Sigmoid colon (tissue), 7 donors: ENCODE measurements around the gene TJP3. TPM values are rescaled to one million over a fixed set of nuclear protein-coding genes. Genes with fewer than 3 reads are reported as not detected.

ENCODE experiments used
- DNase-seq: peaks from one replicate; pipeline ENCODE4 v3.0.0-alpha.2; 2019
- H3K27ac ChIP-seq, 4 donors: fragments of 200-600 bp; sonication (generic); one replicate each; pipeline ENCODE4 v1.5.1; 2016 to 2019; ENCODE audit warnings: mild to moderate bottlenecking in 1 of 4
- H3K27me3 ChIP-seq, 3 donors: fragments of 200-600 bp; sonication (generic); one replicate each; pipeline ENCODE4 v1.5.1; 2019; ENCODE audit warnings: mild to moderate bottlenecking in 1 of 3
- H3K36me3 ChIP-seq, 4 donors: fragments of 200-600 bp; sonication (generic); one replicate each; pipeline ENCODE4 v1.5.1; 2016 to 2019
- H3K4me1 ChIP-seq, 4 donors: fragments of 200-600 bp; sonication (generic); one replicate each; pipeline ENCODE4 v1.5.1; 2017 to 2019
- H3K4me3 ChIP-seq, 4 donors: fragments of 200-600 bp; sonication (generic); one replicate each; pipeline ENCODE4 v1.5.1; 2017 to 2019; ENCODE audit warnings: mild to moderate bottlenecking in 2 of 4, moderate library complexity in 1 of 4
- H3K9me3 ChIP-seq, 4 donors: fragments of 200-600 bp in 3 of 4; sonication (generic) in 3 of 4; one replicate each; pipeline versions ENCODE4 v1.5.1 to v1.6.1; 2013 to 2019
- CTCF ChIP-seq, 4 experiments: fragments of 450-650 bp in 3 of 4; fragments of 200-600 bp in 1 of 4; IDR thresholded peaks; one replicate each; pipeline ENCODE4 v1.5.1; 2016 to 2019; ENCODE audit warnings: antibody characterized with exemption in 4 of 4, mild to moderate bottlenecking in 3 of 4, moderate library complexity in 2 of 4
- EP300 ChIP-seq, 4 donors: sonication (generic); formaldehyde crosslinking; IDR thresholded peaks; one replicate each; pipeline ENCODE4 v1.6.1; 2017; ENCODE audit warnings: antibody characterized with exemption in 4 of 4
- POLR2A ChIP-seq, 2 donors: fragments of 450-650 bp; IDR thresholded peaks; one replicate each; pipeline ENCODE4 v1.6.1; 2016; ENCODE audit warnings: antibody characterized with exemption in 2 of 2, mild to moderate bottlenecking in 2 of 2, moderate library complexity in 2 of 2
- POLR2AphosphoS5 ChIP-seq, 4 donors: sonication (generic); formaldehyde crosslinking; IDR thresholded peaks; one replicate each; pipeline ENCODE4 v1.6.1; 2017; ENCODE audit warnings: antibody characterized with exemption in 4 of 4
- WGBS, 2 donors: extraction: QIAGEN DNeasy Blood & Tissue Kit; methylation state at CpG; one replicate each; pipeline ENCODE4 v1.1.7; 2013; 5-methylcytosine and 5-hydroxymethylcytosine counted together
- intact Hi-C: fragments of 100-400 bp; cut with DNase I; formaldehyde crosslinking; loops from one replicate; pipeline ENCODE4 v1.15.1; 2023
- polyA plus RNA-seq, 3 donors: library from polyadenylated mRNA; stranded (reverse); fragments of 200-250 nt; gene quantifications; one replicate each; pipeline ENCODE4 v1.2.3, GENCODE V29; 2013
- total RNA-seq, 4 donors: library from RNA; depleted of rRNA; stranded (reverse); fragments of >200 nt; gene quantifications; one replicate each; pipeline ENCODE4 v1.1.0, GENCODE V29; 2016
- donor health status: healthy with polysubstance abuse.
- donor health status: Bipolar disorder and iron deficiency.
- donor health status: healthy.

Gene TJP3
- total and polyA plus RNA-seq, 7 donors = 0.33 to 245 (median 80.2) TPM; not detected in 1

GRCh38 chr19:3719868-3720267 lies 11.7 kb downstream of the TJP3 start:
- Histone ChIP-seq H3K4me3 (no peak overlapping the region), H3K4me1 (peaks cover 0 to 23% (median 19%) of the 10 kb centered on the region in 4 donors), H3K36me3 (no peaks in the 10 kb centered on the region), H3K9me3 (no peaks in the 10 kb centered on the region), H3K27me3 (peaks cover 36 to 62% (median 45%) of the 10 kb centered on the region in 3 donors), H3K27ac (no peak overlapping the region)
- intact Hi-C loops = no loop called here
- no peak for DNase-seq
- 90 to 91% methylated on average over 4 of the region's 4 CpGs for WGBS, 2 donors
- TF ChIP-seq POLR2AphosphoS5 (IDR thresholded peaks at IDR 0.05) = no peak

- peaks cover 0 to 23% (median 19%) of the 10 kb centered on the region in 4 donors for H3K4me1 ChIP-seq
- WGBS, 2 donors = 5 to 24% methylated on average over 9 of the region's 9 CpGs
- H3K36me3 ChIP-seq = no peaks in the 10 kb centered on the region
- intact Hi-C loops = no loop called here
- peaks cover 36 to 62% (median 45%) of the 10 kb centered on the region in 3 donors for H3K27me3 ChIP-seq
- H3K27ac ChIP-seq = no peak overlapping the region
- no peak for DNase-seq
- TF ChIP-seq EP300 (IDR thresholded peaks at IDR 0.05) = no peak
- TF ChIP-seq POLR2AphosphoS5 (IDR thresholded peaks at IDR 0.05) = no peak
- no peak for TF ChIP-seq CTCF (IDR thresholded peaks at IDR 0.05)
- TF ChIP-seq POLR2A (IDR thresholded peaks at IDR 0.05) = no peak
- no peak overlapping the region for H3K4me3 ChIP-seq
- no peaks in the 10 kb centered on the region for H3K9me3 ChIP-seq
Observed at GRCh38 chr19:3720349-3720917, 12.2 kb downstream of the TJP3 start.

- DNase-seq = peak; percentile 82
- peaks cover 0 to 23% (median 19%) of the 10 kb centered on the region in 4 donors for H3K4me1 ChIP-seq
- H3K27ac ChIP-seq = no peak overlapping the region
- H3K9me3 ChIP-seq = no peaks in the 10 kb centered on the region
- H3K36me3 ChIP-seq = no peaks in the 10 kb centered on the region
- intact Hi-C loops = no loop called here
- H3K27me3 ChIP-seq = peaks cover 36 to 68% (median 45%) of the 10 kb centered on the region in 3 donors
- TF ChIP-seq POLR2A (IDR thresholded peaks at IDR 0.05) (peak in 1 of 2 donors; percentile 31), POLR2AphosphoS5 (IDR thresholded peaks at IDR 0.05) (peak in 2 of 4 donors; percentile 28 to 59), CTCF (IDR thresholded peaks at IDR 0.05) (no peak), EP300 (IDR thresholded peaks at IDR 0.05) (no peak)
- 7 to 20% methylated on average over 46 of the region's 46 CpGs for WGBS, 2 donors
- H3K4me3 ChIP-seq = peak overlapping the region in 3 of 4 donors; percentile 3 to 18 (median 5)
Observed at GRCh38 chr19:3721131-3721886, 13.1 kb downstream of the TJP3 start.

GRCh38 chr19:3721887-3722442 lies 13.8 kb downstream of the TJP3 start:
- TF ChIP-seq POLR2A (IDR thresholded peaks at IDR 0.05) (no peak), EP300 (IDR thresholded peaks at IDR 0.05) (no peak), POLR2AphosphoS5 (IDR thresholded peaks at IDR 0.05) (no peak), CTCF (IDR thresholded peaks at IDR 0.05) (no peak)
- WGBS, 2 donors = 1 to 6% methylated on average over 26 of the region's 26 CpGs
- peaks cover 36 to 68% (median 45%) of the 10 kb centered on the region in 3 donors for H3K27me3 ChIP-seq
- peak overlapping the region in 3 of 4 donors; percentile 3 to 18 (median 5) for H3K4me3 ChIP-seq
- intact Hi-C loops = no loop called here
- H3K36me3 ChIP-seq = no peaks in the 10 kb centered on the region
- no peak overlapping the region for H3K27ac ChIP-seq
- no peaks in the 10 kb centered on the region for H3K9me3 ChIP-seq
- DNase-seq = no peak
- peaks cover 0 to 23% (median 19%) of the 10 kb centered on the region in 4 donors for H3K4me1 ChIP-seq
